ENCODE measurements around the gene ZDHHC13. TPM values are rescaled to one million over a fixed set of nuclear protein-coding genes. Genes with fewer than 3 reads are reported as not detected.

Gene ZDHHC13
- total and polyA plus RNA-seq, 2 of the 8 experiments (the other 6 are each of a cell fraction or from before 2014, with no cell fraction given): 22.4 to 24.1 TPM

DNA sequence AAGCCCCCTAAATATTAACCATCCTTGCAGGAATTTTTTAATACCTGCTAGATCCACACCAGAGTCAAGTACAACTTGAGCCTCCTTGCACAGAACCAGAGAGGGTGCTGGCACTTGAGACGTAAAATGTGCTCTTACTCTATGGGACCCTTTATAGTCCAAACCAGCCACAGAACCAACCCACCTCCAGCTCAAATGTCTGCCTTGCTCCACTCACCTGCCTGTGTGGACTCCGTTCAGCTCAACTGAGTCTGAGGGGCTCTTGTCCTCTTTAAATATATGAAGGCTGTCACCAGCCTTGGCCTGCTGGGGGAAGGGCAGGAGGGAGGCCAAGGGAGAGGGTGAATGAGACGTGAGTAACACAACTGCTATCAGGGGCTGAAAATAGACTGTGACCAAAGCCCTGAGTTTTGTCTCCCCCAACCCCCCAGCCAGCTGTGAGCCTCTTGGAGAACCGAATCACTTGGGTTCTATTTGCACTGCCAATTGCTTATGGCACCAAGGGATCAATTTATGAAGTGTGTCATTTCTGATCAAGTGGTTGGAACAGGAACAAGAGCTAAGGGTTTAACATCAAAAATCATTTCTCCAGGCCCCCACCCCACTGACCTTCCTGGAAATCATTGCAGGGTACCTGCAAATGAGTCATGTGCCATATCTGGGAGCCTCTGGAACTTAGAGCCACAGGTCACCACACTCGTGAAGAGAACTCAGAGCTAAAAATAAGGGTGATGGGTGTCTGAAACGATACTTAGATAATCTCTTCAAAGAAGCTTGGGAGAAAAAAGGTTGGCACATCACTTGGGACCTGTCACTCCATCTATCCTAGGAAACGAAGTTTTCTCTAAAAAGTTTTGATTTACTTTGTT lies 85.0 kb downstream of the ZDHHC13 start, which contains the start of gene CSRP3:
Gene CSRP3, minus strand, starts transcription at position 247 of the 869 bp plus-strand sequence. CDS start 9,535 bp downstream, outside the sequence.
- Histone ChIP-seq H4K5ac (ENCODE audit: insufficient read length, low read depth, low read length) (no peak within 1 kb of the TSS), H3K79me2 (ENCODE audit: control insufficient read depth in 1 of 2, insufficient read depth in 2 of 2, low read length in 2 of 2) (no peaks in the 10 kb centered on the region), H3K27ac (ENCODE audit: low read depth, low read length) (no peak within 1 kb of the TSS), H2AK5ac (ENCODE audit: low read depth, low read length) (no peak within 1 kb of the TSS), H2BK5ac (ENCODE audit: low read depth, low read length) (no peak within 1 kb of the TSS), H2BK20ac (ENCODE audit: low read length) (no peak within 1 kb of the TSS), H3K4ac (replicated peaks; ENCODE audit: insufficient read length, low read depth, low read length) (no peak within 1 kb of the TSS), H3K14ac (ENCODE audit: insufficient read length) (no peak within 1 kb of the TSS), H3K9ac (replicated peaks in 1 of 4; ENCODE audit: extremely low read depth in 1 of 4, low read depth in 3 of 4, low read length in 3 of 4) (no peak within 1 kb of the TSS), H3K23me2 (ENCODE audit: low read depth, low read length) (0 out of 2 replicates have a peak, but pooled peaks cover 3% of the 10 kb centered on the region), H3K9me3 (ENCODE audit: insufficient read depth in 2 of 2, low read depth in 1 of 2, low read length in 1 of 2) (0 out of 4 replicates have a peak, but pooled peaks cover 0 to 3% of the 10 kb centered on the region in 2 experiments), H3K4me3 (ENCODE audit: extremely low read depth in 1 of 4, insufficient read depth in 2 of 4, low read depth in 3 of 4, low read length in 4 of 4) (no peak within 1 kb of the TSS), H2BK15ac (ENCODE audit: low read length) (no peak within 1 kb of the TSS), H3K4me1 (replicated peaks in 1 of 4; ENCODE audit: control insufficient read depth in 3 of 4, insufficient read depth in 4 of 4, low read length in 3 of 4) (no peaks in the 10 kb centered on the region), H3K4me2 (ENCODE audit: insufficient read depth in 1 of 2, low read depth in 2 of 2, low read length in 2 of 2) (no peak within 1 kb of the TSS), H3K23ac (ENCODE audit: insufficient read length) (no peak within 1 kb of the TSS), H4K20me1 (replicated peaks in 1 of 2; ENCODE audit: control insufficient read depth in 1 of 2, insufficient read depth in 2 of 2, low read length in 2 of 2) (no peaks in the 10 kb centered on the region), H3K27me3 (replicated peaks in 1 of 4; ENCODE audit: control insufficient read depth in 3 of 4, extremely low read depth in 1 of 4, insufficient read depth in 3 of 4, low read length in 3 of 4) (no peaks in the 10 kb centered on the region), H3K36me3 (ENCODE audit: control insufficient read depth in 2 of 4, insufficient read depth in 4 of 4, low read length in 3 of 4) (no peaks in the 10 kb centered on the region), H2BK120ac (replicated peaks; ENCODE audit: low read depth, low read length) (no peak within 1 kb of the TSS), H3K56ac (replicated peaks; ENCODE audit: insufficient read length, low read depth, low read length) (no peak within 1 kb of the TSS), H4K8ac (ENCODE audit: extremely low read depth, insufficient read depth, low read length) (no peak within 1 kb of the TSS), H3K18ac (ENCODE audit: extremely low read depth, low read length) (no peak within 1 kb of the TSS), H2AFZ (ENCODE audit: low read length) (no peak within 1 kb of the TSS), H2BK12ac (ENCODE audit: low read depth, low read length) (no peak within 1 kb of the TSS), H4K91ac (replicated peaks; ENCODE audit: insufficient read length, low read length) (no peak within 1 kb of the TSS), H3K79me1 (ENCODE audit: low read depth, low read length) (no peaks in the 10 kb centered on the region)
- no peak for DNase-seq (ENCODE audit: low read depth in 1 of 2, low spot score in 2 of 2)
- ChIA-PET CTCF (ENCODE audit: partially characterized antibody) (interaction anchor here (0.6 kb wide), 1 partner anchor 356 kb away, joined by 3 read pairs; no protein-coding TSS in a partner anchor), POLR2A (ENCODE audit: partially characterized antibody) (interaction anchor here (1.2 kb wide), 1 partner anchor 31 kb away, joined by 3 read pairs; no protein-coding TSS in a partner anchor)
- 90% methylated on average over 7 of the region's 7 CpGs; no CpG with 5 or more reads in 1 of the 2 experiments for WGBS, 2 experiments (ENCODE audit: extremely low coverage in 1 of 2, insufficient coverage in 1 of 2, insufficient read length in 1 of 2, insufficient replicate concordance in 2 of 2, low coverage in 1 of 2, low lambda C conversion rate in 2 of 2, missing lambda C conversion rate in 1 of 2)
- no peak for FAIRE-seq
- TF ChIP-seq TEAD4 (IDR thresholded peaks at IDR 0.05; ENCODE audit: low read depth, low read length) (no peak), FOSL1 (IDR thresholded peaks at IDR 0.05; ENCODE audit: insufficient read depth, low read depth, low read length) (no peak)
